SW 1271 (cell line): Measurements from ENCODE around the gene SYCE3.
"Not testable (repeated sequence)": the region's sequence is repeated elsewhere in the genome, so short reads cannot be mapped to it uniquely, and the experiment has no call there.

Source experiments
- DNase-seq, 2 experiments: peaks; one replicate each; lab custom pipeline; 2025; lab: John Stamatoyannopoulos, UW

Gene SYCE3

DNA sequence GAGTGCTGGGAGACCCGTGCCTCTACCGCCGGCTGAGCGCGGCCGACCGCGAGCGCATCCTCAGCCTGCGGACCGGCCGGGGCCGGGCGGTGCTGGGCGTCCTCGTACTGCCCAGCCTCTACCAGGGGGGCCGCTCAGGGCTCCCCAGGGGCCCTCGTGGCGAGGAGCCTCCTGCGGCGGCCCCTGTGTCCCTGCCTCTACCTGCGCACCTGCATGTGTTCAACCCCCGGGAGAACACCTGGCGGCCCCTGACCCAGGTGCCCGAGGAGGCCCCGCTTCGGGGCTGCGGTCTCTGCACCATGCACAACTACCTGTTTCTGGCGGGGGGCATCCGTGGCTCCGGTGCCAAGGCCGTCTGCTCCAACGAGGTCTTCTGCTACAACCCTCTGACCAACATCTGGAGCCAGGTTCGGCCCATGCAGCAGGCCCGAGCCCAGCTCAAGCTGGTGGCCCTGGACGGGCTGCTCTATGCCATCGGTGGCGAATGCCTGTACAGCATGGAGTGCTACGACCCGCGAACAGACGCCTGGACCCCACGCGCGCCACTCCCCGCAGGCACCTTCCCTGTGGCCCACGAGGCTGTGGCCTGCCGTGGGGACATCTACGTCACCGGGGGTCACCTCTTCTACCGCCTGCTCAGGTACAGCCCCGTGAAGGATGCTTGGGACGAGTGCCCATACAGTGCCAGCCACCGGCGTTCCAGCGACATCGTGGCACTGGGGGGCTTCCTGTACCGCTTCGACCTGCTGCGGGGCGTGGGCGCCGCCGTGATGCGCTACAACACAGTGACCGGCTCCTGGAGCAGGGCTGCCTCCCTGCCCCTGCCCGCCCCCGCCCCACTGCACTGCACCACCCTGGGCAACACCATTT is 13.6 kb downstream of the SYCE3 start:
- DNase-seq: no peak

DNA sequence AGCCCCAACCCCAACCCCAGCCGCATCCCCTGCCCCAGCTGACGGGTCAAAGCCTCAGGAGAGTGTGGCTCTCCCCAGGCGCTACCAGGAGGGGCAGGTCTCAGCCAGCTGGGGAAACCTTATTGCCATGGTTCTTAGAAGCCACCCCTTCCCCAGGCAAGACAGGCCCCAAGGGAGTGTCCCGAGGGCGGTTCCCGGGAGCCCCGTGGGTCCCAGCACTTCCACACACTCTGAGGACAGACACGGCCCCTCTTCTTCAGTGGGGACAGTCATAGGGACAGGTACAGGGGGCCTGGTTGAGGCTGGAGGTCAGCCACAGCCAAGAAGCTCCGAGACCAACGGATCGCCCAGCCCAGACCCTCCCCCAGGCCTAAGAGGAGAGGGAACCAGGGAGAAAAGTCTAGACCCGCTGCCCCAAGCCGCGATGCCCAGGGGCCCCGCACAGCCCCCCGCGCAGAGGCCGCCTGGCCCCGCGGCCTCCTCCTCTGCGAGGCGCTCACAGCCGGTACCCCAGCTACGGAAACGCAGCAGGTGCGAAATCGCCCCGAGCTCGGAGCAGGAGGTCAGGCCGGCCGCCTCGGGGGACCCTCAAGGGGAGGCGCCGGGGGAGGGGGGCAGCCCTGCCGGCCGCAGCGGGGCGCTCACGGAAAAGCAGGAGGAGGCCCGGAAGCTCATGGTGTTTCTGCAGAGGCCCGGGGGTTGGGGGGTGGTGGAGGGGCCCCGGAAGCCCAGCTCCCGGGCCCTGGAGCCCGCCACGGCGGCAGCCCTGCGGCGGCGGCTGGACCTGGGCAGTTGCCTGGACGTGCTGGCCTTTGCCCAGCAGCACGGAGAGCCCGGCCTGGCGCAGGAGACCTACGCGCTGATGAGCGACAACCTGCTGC is 14.4 kb downstream of the SYCE3 start:
- no peak for DNase-seq

DNA sequence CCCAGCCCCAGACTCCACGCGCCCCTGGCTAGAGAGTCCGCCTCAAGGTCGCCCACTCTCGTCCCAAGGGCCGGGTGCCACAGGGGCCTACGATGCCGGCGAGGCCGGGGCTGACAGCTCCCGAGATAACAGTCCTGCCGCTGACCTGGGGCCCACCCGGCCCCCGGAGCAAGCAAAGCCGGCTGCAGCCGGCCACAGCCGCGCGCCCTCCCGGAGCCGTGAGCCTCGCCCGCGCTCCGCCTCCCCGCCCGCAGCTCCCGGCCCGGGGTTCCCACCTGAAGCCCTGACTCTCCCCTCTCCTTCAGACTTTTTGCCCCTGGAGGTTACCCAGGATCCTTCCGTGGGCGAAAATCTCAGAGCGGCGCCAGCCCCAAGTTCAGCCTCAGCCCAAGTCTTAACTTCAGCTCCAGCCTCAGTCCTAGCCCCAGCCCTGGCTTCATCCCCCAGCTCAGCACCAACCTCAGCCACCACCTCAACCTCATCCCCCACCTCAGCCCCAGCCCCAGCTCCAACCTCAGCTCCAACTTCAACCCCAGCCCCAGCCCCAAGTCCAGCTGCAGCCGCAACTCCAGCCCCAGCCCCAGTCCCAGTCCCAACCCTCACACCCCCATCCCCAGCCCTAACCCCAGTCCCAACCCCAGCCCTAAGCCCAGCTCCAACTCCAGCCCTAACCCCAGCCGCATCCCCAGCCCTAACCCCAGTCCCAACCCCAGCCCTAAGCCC is 15.3 kb downstream of the SYCE3 start:
- DNase-seq: no peak

DNA sequence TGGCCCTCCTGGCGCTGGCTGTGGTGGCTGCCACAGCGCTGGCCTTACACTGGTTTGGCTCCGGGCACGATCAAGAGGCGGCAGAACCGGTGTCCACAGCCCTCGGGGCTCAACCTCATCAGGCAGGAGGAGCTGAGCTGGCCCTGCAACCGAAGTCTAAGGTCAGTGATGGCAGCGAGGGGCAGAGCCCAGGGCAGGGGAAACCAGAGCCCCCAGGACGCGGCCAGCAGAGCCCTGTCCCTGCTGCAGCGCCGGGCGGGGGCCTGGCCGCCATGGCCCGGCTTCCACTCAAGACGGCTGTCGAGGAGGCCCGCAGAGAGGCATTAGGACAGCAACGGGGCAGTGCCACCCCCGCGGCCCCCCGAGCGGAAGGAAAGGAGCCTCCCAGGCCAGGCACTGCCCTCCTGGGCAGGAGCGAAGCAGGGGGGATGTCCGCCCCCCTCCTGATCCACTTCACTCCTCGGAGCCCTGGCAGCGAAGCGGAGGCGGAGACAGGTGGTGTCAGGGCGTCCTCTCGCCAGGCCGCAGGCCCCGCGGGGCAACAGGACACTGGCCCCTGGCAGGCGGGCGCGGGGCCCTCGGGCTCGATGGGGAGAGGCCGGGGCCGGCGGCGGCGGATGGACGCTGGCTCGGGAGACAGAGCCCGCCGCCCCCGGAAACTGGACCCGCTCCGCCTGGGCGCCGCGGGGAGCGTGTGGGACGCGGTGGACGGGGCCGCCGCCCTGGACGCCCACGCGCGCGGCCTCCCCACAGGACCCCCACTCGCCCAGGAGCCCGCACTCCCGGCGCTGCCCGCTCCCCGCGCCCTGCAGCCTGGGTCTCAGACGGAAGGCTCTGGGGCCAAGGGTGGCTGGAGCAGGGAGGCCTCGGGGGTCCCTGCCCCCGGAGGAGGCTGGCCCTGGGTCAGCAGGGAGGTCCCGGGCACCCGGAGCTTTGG is 16.1 kb downstream of the SYCE3 start:
- no peak for DNase-seq

DNA sequence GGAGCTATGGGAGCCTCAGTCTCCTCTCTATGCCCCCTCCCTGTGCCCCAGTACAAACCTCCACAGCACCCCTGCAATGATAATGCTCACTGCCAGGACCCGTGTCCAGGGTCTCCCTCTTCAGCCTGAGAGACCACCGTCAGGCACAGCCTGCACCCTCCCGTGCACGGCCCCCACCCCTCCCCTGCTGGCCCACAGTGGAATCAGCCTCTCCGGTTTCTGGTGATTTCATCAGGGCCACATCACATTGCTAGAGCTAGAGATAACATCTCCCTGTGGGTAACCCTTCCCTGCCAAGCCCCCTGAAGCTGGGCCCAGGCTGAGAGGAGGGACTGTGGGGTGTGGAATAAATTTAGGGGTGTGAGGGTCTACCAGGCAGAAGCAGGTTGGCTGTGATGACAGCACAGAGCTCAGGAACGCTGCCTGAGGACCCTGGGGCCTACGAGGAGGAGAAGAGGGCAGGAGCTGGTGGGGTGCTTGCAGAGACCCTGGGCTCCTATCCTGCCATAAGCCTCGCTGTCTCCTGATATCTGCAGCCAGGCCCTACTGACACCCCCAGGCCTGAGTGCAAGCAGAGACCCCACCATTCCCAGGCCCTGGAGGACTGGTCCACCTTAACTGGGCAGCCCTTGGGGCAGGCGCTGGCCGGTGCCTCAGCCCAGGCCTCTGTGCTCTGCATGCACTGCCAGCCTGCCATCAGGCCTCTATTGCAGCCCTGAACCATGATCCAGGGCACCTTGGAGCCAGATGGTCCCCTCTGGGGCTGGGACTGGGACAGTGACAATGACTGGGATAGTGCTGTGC is 17.0 kb downstream of the SYCE3 start, which contains the start of gene KLHDC7B:
Gene KLHDC7B, plus strand, starts transcription at position 378 of the 804 bp plus-strand sequence. Its CDS starts 345 bp downstream, at position 723.
- DNase-seq: no peak

DNA sequence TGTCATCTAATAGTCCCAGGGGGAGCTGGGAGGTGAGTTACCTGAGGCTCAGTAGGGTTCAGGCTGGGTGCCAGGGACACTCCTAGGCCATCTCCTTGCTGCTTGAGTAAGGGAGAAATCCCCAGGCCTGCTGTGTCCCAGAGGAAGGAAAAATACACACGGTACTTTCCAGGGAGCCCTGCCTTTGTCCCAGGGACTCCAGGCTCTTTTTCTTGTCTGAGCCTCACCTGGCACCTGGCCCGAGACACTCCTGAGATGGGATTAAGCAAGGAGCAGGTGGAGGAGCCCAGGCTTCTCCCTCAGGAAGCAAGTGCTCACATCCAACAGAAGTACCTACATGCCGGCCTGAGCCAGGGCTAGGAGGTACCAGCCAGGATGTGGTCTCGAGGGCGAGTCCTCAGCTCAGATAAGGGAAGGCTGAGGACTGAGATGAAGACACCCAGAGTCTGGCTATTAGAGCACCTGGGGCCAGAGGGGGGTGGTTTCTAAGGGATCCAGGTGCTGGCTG is 17.9 kb downstream of the SYCE3 start:
- no peak for DNase-seq

DNA sequence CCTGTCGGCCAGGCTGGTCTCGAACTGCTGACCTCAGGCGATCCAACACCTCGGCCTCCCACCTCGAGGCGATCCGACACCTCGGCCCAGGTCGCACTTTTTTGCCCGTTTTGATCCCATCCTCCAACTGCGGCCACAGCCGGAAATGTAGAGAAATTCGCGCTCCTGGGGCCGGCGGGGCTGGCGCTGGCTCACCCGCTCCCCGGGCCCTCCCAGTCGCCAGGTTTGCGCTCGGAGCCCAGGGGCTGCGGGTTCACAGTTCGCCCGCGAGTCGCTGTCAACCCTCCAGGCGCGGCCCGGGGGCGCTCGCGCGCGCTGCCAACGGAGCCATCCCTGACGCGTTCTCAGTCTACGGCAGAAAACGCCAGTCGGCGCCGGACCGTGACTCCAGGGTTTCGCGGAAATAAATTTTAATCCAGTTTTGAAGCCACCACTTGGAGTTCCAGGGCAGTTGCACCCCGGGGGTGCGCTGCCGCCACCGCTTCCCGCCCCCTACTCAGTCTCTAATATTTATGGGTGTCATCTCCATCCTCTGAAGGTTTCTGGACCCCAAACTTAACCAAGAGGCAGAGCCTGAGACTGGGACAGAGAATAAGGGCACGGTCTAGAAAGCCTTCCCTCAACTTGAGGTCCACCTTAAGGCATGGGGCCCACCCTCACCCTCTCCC is 18.5 kb downstream of the SYCE3 start:
- no peak for DNase-seq

DNA sequence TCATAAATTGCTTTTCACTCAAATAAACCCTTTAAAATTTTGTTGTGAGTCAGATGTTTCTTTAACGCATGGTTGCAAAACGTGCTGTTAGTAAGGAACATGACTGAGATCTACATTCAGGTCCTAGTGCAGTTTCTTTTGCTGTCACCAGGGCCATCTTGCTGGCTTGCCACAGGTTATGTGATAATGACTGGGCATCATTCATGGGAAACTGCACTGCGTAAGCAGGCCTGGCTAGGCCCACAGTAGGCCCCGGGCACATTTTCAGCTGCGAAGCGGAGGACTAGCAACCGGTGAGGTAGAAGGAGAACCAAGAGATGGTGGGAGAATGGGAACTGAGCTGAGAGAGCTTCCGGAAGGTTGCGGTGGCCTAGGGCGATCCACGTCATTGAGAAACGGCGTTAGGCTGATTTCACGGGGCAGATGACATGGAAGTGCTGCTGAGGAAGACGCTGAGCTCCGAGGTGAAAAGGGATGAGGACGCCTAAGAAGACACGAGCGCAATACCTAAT is 20.2 kb downstream of the SYCE3 start:
- DNase-seq: no peak

DNA sequence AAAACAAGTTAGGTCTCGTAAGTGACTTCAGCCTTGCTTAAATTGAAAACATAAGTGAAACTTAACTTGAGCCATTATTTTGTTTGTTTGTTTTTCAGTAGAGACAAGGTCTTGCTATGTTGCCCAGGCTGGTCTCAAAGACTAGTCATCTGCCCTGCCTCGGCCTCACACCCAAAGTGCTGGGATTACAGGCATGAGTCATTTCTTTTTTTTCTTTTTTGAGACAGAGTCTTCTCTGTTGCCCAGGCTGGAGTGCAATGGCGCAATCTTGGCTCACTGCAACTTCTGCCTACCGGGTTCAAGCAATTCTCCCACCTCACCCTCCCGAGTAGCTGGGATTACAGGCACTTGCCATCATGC is 21.1 kb downstream of the SYCE3 start:
- peak in 1 of 2 experiments; percentile 45 for DNase-seq

DNA sequence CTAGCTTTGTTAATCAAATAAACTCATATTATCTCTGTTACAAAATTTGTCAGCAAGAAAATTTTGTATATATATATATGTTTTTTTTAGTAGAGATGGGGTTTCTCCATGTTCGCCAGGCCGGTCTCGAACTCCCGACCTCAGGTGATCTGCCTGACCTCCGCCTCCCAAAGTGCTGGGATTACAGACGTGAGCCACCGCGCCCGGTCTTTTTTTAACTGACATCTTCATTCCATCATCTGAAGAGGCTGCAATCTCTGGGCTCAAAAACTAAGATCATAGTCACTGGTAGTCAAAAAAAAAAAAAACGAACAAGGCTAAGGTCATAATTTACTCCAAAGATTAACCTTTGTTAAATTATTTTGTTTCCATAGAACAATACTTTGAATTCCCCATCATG is 22.3 kb downstream of the SYCE3 start:
- DNase-seq: no peak

DNA sequence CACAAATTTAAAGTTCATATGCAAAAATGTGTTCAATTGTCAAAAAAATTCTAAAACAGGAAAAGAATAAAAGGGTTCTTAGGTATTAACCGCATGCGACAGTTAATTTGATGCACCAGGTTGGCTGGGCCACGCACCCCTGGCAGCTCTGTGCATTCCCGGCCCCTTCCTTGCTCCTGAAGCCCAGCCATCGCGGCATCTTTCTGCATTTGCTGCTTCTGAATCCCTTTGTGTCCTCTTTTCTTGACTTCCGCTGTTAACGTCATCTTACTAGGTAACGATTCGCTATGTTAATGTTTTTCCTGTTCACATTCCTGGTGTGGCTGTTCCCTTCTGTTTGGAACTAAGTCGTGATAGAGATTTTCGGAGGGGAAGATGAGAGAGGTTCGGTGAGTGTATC is 25.0 kb downstream of the SYCE3 start:
- DNase-seq: no peak

DNA sequence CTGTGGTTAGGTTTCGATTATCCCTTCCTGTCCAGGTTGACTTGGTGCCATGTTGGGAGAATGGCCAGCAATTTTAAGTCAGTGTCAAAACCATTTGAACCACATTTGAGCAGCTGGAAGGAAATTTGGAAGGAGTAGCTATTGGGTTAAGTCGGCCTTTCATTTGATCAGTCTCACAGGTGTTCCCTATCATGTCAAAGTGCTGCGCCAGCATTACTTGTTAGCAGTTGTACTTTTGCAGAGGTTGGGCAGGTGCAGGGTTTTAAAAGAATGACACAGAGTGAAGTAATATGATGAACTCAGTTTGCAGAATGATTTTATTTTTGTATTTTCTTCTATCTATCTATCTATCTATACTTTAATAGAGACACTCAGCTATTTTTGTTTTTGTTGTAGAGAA is 26.5 kb downstream of the SYCE3 start:
- no peak for DNase-seq

DNA sequence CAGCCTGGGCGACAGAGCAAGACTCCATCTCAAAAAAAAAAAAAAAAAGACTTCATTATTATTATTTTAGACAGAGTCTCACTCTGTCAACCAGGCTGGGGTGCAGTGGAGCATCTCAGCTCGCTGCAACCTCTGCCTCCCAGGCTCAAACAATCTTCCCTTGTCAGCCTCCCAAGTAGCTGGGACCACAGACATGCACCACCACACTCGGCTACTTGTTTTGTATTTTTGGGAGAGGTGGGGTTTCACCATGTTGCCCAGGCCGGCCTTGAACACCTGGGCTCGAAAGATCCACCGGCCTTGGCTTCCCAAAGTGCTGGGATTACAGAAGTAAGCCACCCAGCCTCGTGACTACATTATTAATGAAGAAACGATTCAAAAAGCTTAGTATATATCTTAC is 27.6 kb downstream of the SYCE3 start:
- no peak for DNase-seq

DNA sequence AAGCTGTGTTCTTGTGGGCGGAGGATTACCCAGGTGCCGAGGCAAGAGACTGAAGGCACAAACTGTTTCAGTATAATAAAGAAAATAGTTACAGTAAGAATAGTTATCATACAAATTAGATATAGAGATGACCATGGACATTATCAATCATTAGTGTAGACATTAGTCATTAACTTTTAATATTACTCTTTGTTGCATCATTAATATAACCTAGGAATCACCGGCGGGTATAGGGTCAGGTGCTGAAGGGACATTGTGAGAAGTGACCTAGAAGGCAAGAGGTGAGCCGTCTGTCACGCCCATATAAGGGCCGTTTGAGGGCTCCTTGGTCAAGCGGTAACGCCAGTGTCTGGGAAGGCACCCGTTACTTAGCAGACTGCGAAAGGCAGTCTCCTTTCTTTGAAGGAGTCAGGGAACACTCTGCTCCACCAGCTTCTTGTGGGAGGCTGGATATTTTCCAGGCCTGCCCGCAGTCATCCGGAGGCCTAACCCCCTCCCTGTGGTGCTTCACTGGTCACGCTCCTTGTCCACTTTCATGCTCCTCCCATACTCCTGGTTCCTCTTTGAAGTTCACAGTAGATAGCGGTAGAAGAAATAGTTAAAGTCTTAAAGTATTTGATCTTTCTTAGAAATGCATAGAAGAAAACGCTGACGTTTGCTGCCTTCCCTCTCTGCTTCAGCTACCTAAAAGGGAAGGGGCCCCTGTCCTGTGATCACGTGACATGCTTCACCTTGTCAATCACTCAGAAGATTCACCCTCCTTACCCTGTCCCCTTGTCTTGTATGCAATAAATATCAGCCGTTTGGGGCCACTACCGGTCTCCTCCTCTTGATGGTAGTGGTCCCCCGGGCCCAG is 28.6 kb downstream of the SYCE3 start:
- DNase-seq: not testable (repeated sequence)

DNA sequence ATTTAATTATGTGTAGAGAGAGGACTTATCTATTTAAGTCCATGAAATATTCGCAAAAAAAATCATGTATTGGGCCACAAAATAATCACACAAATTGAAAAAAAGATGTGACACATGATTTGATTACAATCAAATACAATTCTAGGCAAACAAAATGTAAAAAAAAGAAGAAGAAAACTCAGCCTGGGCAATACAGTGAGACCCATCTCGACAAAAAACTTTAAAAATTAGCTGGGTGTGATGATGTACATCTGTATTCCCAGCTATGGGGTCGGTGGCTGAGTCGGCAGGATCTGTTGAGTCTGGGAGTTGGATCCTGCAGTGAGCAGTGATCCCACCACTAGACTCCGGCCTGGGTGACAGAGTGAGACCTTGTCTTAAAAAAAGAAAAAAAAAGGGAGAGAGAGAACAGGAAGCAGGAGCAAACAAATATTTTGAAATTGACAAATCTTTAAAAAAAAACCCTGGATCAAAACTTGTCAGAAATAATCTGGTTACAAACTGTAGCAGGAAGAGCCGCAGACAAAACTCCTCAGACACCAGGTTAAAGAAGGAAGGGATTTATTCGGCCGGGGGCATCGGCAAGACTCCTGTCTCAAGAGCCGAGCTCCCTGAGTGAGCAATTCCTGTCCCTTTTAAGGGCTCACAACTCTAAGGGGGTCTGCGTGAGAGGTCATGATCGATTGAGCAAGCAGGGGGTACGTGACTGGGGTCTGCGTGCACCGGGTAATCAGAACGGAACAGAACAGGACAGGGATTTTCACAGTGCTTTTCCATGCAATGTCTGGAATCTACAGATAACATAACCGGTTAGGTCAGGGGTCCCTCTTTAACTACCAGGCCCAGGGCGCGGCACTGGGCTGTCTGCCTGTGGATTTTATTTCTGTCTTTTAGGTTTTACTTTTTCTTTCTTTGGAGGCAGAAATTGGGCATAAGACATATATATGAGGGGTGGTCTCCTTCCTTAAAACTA is 29.6 kb downstream of the SYCE3 start:
- no peak for DNase-seq

DNA sequence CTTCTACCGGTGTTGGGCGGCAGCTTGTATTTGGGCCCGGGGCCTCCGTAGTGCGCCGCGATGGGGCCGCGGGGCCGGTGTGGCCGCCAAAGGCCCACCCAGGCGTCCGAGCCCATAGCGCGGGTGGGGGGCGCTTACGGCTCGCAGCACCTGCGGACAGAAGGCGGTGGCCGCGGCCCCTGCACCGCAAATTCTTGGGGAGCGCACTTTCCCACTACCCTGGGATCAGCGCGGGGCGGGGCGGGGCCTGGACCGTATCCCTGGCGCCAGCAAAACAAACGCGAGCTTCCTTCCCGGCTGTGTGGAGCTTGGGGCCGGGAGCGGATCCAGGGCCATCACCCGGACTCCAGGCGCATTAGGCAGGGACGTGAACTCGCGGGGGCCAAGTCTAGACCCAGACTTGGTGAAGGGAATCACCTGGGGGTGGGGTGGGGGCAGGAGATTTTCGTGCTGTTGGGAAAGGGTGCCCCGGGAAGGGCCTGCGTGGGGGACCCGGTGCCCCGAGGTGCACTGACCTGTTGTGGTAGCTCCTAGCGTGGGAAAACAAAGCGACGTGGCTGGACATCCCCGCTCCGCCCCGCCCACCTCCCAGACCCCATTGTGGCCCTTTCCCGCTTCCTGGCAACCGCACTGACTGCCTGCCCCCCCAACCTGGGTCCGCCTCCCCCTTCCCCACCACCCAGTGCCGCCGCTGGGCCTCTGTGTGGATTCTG is 30.6 kb downstream of the SYCE3 start:
- peak in 1 of 2 experiments; percentile 34 for DNase-seq
